HEK293T (cell line): Measurements from ENCODE around the gene PI4KA.

Source experiments
- FOXA1 ChIP-seq: fragments of 450-650 bp; IDR thresholded peaks from 2 replicates; pipeline ENCODE4 v1.6.1; 2016; ENCODE audit warnings: mild to moderate bottlenecking
- HDGF ChIP-seq: fragments of 450-650 bp; IDR thresholded peaks from 2 replicates; pipeline ENCODE4 v1.6.1; 2017; ENCODE audit warnings: antibody characterized with exemption, borderline replicate concordance

DNA sequence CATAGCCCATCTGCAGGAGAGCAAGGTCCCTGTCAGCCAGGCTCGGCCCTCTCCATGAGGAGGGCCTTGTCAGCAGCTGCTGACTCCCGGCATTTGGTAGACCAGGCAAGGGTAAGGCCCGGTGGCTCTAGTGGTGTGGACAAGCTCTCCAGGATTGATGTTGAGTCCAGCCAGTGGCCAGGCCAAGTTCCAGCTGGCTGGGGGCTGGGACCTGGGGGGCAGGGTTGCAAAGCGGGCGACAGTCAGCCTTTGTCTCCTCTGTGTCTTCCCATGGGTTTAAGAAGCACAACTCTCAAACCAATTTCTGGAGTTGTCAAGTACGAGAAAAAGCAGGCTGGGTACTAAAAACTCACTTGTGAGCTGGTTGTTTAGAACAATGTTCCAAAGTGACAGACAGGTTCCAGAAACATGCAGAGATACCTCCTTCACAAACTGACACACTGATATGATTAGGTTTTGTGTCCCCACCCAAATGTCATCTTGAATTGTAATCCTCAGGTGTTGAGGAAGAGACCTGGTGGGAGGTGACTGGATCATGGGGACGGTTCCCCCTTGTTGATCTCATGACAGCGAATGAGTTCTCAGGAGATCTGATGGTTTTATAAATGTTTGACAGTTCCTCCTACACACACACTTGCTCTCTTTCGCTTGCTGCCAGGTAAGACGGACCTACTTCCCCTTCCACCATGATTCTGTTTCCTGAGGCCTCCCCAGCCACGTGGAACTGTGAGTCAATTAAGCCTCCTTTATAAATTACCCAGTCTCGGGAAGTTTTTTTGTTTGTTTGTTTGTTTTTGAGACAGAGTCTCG lies 137.0 kb downstream of the PI4KA start:
- TF ChIP-seq FOXA1 (no peak), HDGF (no peak)
